ENCODE data around the gene ZFYVE9. TPM values are rescaled to one million over a fixed set of nuclear protein-coding genes. Genes with fewer than 3 reads are reported as not detected.

Gene ZFYVE9
- total RNA-seq, 1 donor from 2014 or later = 25.6 TPM

DNA sequence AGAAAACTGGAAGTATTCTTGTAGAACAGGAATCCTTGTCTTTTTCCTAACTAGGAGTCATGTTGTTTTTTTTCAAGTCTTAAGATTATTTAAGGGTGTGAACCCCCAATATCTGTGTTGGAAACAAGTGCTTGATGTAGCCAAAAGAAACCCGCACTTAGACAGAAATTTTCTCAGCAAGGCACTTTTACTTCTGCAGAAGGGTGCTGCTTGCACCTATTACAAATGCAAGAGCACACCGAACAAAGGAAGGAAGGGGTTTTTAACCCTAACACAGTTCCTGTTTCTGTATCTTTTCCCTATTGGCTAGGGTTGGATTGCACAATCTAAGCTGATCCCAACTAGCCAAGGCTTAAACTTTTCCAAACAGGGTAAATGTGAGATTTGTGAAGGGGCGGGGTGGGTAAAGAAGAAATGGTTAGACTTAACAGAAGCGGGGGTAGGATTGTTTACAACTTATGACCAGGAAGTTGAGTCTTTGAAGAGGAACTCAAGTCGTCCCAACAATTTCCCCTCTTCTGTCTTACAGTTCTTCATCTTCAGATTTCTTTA lies 75.1 kb downstream of the ZFYVE9 start:
- TF ChIP-seq CTCF (IDR thresholded peaks at IDR 0.05; ENCODE audit: partially characterized antibody, unreplicated experiment) = no peak
- Mint-ChIP-seq H3K27me3 (ENCODE audit: unreplicated experiment) (peaks cover 3% of the 10 kb centered on the region), H3K27ac (ENCODE audit: unreplicated experiment) (no peak overlapping the region), H3K4me3 (ENCODE audit: unreplicated experiment) (no peak overlapping the region), H3K4me1 (ENCODE audit: low read depth, unreplicated experiment) (no peaks in the 10 kb centered on the region), H3K36me3 (ENCODE audit: unreplicated experiment) (peaks cover 41% of the 10 kb centered on the region), H3K9me3 (ENCODE audit: unreplicated experiment) (peaks cover 1% of the 10 kb centered on the region)
- DNase-seq = no peak

DNA sequence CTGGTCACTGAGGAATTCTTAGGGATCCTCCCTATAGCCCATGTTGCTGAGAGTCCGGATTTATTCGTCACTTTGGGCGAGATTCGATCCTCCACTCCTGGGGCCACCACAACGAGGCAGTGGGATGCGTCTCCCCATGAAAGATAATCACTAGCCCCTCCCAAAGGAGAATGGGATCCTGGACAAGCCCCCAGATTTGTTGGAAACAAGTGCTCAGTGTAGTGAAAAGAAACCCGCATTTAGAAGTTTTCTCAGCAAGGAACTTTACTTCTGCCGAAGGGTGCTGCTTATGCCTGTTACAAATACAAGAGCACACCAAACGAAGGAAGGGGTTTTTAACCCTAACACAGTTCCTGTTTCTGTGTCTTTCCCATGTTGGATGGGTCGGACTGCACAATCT lies 83.3 kb downstream of the ZFYVE9 start:
- peaks cover 29% of the 10 kb centered on the region for H3K36me3 Mint-ChIP-seq (ENCODE audit: unreplicated experiment)
- no peak overlapping the region for H3K4me3 Mint-ChIP-seq (ENCODE audit: unreplicated experiment)
- no peaks in the 10 kb centered on the region for H3K4me1 Mint-ChIP-seq (ENCODE audit: low read depth, unreplicated experiment)
- DNase-seq = no peak
- peaks cover 10% of the 10 kb centered on the region for H3K9me3 Mint-ChIP-seq (ENCODE audit: unreplicated experiment)
- no peaks in the 10 kb centered on the region for H3K27me3 Mint-ChIP-seq (ENCODE audit: unreplicated experiment)
- H3K27ac Mint-ChIP-seq (ENCODE audit: unreplicated experiment) = peak overlapping the region; percentile 15
- TF ChIP-seq CTCF (IDR thresholded peaks at IDR 0.05; ENCODE audit: partially characterized antibody, unreplicated experiment) = no peak

DNA sequence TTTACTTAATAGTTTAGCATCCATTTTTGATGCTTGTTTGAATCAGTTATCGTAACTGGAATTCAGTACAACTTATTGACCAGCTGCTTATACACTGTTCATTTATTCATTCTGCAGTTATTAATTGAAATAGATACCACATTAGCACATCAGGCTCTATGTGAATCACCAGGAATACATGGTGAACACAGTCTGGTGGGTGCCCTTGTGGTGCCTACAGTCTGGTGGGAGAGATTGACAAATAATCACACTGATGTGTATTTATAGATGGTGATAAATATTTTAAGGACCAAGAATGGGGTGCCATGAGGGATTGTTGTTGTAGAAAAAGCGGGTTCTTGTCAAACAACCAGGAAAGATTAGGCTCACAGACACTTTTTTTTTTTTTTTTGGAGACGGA lies 87.6 kb downstream of the ZFYVE9 start:
- Mint-ChIP-seq H3K9me3 (ENCODE audit: unreplicated experiment) (peaks cover 10% of the 10 kb centered on the region), H3K4me1 (ENCODE audit: low read depth, unreplicated experiment) (no peaks in the 10 kb centered on the region), H3K4me3 (ENCODE audit: unreplicated experiment) (no peak overlapping the region), H3K27me3 (ENCODE audit: unreplicated experiment) (no peaks in the 10 kb centered on the region), H3K36me3 (ENCODE audit: unreplicated experiment) (peaks cover 15% of the 10 kb centered on the region), H3K27ac (ENCODE audit: unreplicated experiment) (no peak overlapping the region)
- no peak for TF ChIP-seq CTCF (IDR thresholded peaks at IDR 0.05; ENCODE audit: partially characterized antibody, unreplicated experiment)
- DNase-seq = no peak

- Mint-ChIP-seq H3K27ac (ENCODE audit: unreplicated experiment) (no peak overlapping the region), H3K4me1 (ENCODE audit: low read depth, unreplicated experiment) (peaks cover 5% of the 10 kb centered on the region), H3K4me3 (ENCODE audit: unreplicated experiment) (no peak overlapping the region), H3K36me3 (ENCODE audit: unreplicated experiment) (no peaks in the 10 kb centered on the region), H3K27me3 (ENCODE audit: unreplicated experiment) (no peaks in the 10 kb centered on the region), H3K9me3 (ENCODE audit: unreplicated experiment) (no peaks in the 10 kb centered on the region)
- no peak for DNase-seq
- no peak for TF ChIP-seq CTCF (IDR thresholded peaks at IDR 0.05; ENCODE audit: partially characterized antibody, unreplicated experiment)
These were observed 91.6 kb downstream of the ZFYVE9 start for GRCh38 chr1:52233463-52233862.

DNA sequence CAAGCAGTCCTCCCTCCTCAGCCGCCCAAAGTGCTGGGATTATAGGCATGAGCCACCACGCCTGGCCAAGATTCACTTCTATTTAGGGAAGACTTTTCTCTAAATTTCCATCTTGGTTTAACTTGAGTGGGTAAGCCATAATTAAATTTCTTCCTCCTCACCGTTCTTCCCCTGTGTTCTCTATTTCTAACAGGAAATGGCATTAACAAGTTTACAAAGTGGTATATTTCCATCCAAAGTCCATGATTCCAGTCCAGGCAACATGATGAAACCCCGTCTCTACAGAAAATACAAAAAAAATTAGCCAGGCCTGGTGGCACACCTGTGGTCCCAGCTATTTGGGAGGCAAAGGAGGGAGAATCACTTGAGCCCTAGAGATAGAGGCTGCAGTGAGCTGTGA lies 92.1 kb downstream of the ZFYVE9 start:
- Mint-ChIP-seq H3K27ac (ENCODE audit: unreplicated experiment) (no peak overlapping the region), H3K36me3 (ENCODE audit: unreplicated experiment) (no peaks in the 10 kb centered on the region), H3K4me3 (ENCODE audit: unreplicated experiment) (no peak overlapping the region), H3K4me1 (ENCODE audit: low read depth, unreplicated experiment) (peaks cover 9% of the 10 kb centered on the region), H3K9me3 (ENCODE audit: unreplicated experiment) (no peaks in the 10 kb centered on the region), H3K27me3 (ENCODE audit: unreplicated experiment) (no peaks in the 10 kb centered on the region)
- no peak for DNase-seq
- no peak for TF ChIP-seq CTCF (IDR thresholded peaks at IDR 0.05; ENCODE audit: partially characterized antibody, unreplicated experiment)

Data from glutamatergic neuron (in vitro differentiated cells).